Endothelial cell of umbilical vein (primary cell): ENCODE results near the gene TLR1. TPM values are rescaled to one million over a fixed set of nuclear protein-coding genes. Genes with fewer than 3 reads are reported as not detected.

Source experiments
- BruUV-seq: library from RNA; stranded (reverse); fragments of 400-500 nt; replicated peaks from 2 replicates; lab custom pipeline; 2021; lab: Mats Ljungman, UMichigan
- CTCF ChIA-PET: fragments of 300-600, 350-600 bp; sonication (Branson Sonifier 250); formaldehyde crosslinking; loops from one replicate; lab custom pipeline; 2021; ENCODE audit warnings: antibody characterized with exemption, inconsistent platforms; lab: Charles Lee
- POLR2A ChIA-PET: fragments of 300-600, 350-600 bp; sonication (Branson Sonifier 250); formaldehyde crosslinking; loops from one replicate; lab custom pipeline; 2021; ENCODE audit warnings: antibody characterized with exemption, inconsistent platforms; lab: Charles Lee
- DNase-seq: peaks from one replicate; pipeline ENCODE4 v3.0.0-alpha.2; 2011; ENCODE audit warnings: low read depth, low spot score
- FAIRE-seq: peaks from 2 replicates; lab custom pipeline; 2011; peaks lifted over from hg19 to GRCh38; lab: Jason Lieb, UNC
- H2AFZ ChIP-seq: 2 replicates; pipeline ENCODE4 v1.6.0; 2012; ENCODE audit warnings: low read depth, low read length, control low read depth, inconsistent platforms
- H3K27ac ChIP-seq: 2 replicates; pipeline ENCODE4 v1.5.1; 2011; ENCODE audit warnings: low read depth, mild to moderate bottlenecking, control low read depth, low read length, moderate library complexity; ENCODE audit not compliant: insufficient read depth
- H3K27me3 ChIP-seq, 2 experiments: 2 replicates each; pipeline versions ENCODE4 v1.6.0 to v1.6.1; 2011; ENCODE audit warnings: low read length in 2 of 2, mixed read lengths in 1 of 2; ENCODE audit not compliant: control insufficient read depth in 2 of 2, insufficient read depth in 2 of 2
- H3K36me3 ChIP-seq, 2 experiments: 2 replicates in 1 of 2; 3 replicates in 1 of 2; pipeline ENCODE4 v1.5.1; 2011; ENCODE audit warnings: low read length in 2 of 2, mild to moderate bottlenecking in 1 of 2, moderate library complexity in 1 of 2; ENCODE audit not compliant: control insufficient read depth in 2 of 2, insufficient read depth in 2 of 2; ENCODE audit errors: extremely low read depth in 1 of 2
- H3K4me1 ChIP-seq: 3 replicates; pipeline ENCODE4 v1.5.1; 2011; ENCODE audit warnings: mild to moderate bottlenecking, low read length; ENCODE audit not compliant: control insufficient read depth, insufficient read depth; ENCODE audit errors: extremely low read depth
- H3K4me2 ChIP-seq: 2 replicates; pipeline ENCODE4 v1.6.1; 2011; ENCODE audit warnings: low read length, control low read depth, mixed read lengths; ENCODE audit not compliant: insufficient read depth
- H3K4me3 ChIP-seq, 3 experiments: fragments of 200-600 bp in 1 of 3; sonication (generic), shearing (Covaris generic) in 1 of 3; replicated peaks in 1 of 3; 2 replicates each; pipeline ENCODE4 v1.5.1; 2011 to 2016; ENCODE audit warnings: control low read depth in 3 of 3, low read length in 3 of 3, mild to moderate bottlenecking in 2 of 3, inconsistent platforms in 1 of 3, low read depth in 1 of 3, moderate library complexity in 1 of 3; ENCODE audit not compliant: insufficient read depth in 1 of 3
- H3K79me2 ChIP-seq: 2 replicates; pipeline ENCODE4 v1.6.0; 2012; ENCODE audit warnings: low read length, inconsistent platforms; ENCODE audit not compliant: control insufficient read depth, insufficient read depth
- H3K9ac ChIP-seq: replicated peaks from 2 replicates; pipeline ENCODE3; 2011; ENCODE audit warnings: low read length, control low read depth; ENCODE audit not compliant: insufficient read depth; ENCODE audit errors: extremely low read depth
- H3K9me1 ChIP-seq: replicated peaks from 3 replicates; pipeline ENCODE4 v1.6.0; 2011; ENCODE audit warnings: mild to moderate bottlenecking, low read length; ENCODE audit not compliant: control insufficient read depth, insufficient read depth; ENCODE audit errors: extremely low read depth
- H3K9me3 ChIP-seq: replicated peaks from 2 replicates; pipeline ENCODE4 v1.5.1; 2012; ENCODE audit warnings: low read length, inconsistent platforms; ENCODE audit not compliant: control insufficient read depth, insufficient read depth
- H4K20me1 ChIP-seq: replicated peaks from 2 replicates; pipeline ENCODE3; 2011; ENCODE audit warnings: mild to moderate bottlenecking, low read length; ENCODE audit not compliant: control insufficient read depth, insufficient read depth; ENCODE audit errors: extremely low read depth
- CTCF ChIP-seq, 2 donors: IDR thresholded peaks; 1 replicate in 1 of 2; 2 replicates in 1 of 2; pipeline ENCODE4 v1.5.1; 2011; ENCODE audit warnings: low read length in 2 of 2, mild to moderate bottlenecking in 2 of 2, moderate library complexity in 2 of 2, control low read depth in 1 of 2, inconsistent platforms in 1 of 2, low read depth in 1 of 2; ENCODE audit not compliant: insufficient read depth in 1 of 2; ENCODE audit errors: extremely low read depth in 1 of 2
- EZH2 ChIP-seq: IDR thresholded peaks from 2 replicates; pipeline ENCODE4 v1.6.1; 2012; ENCODE audit warnings: borderline replicate concordance, low read depth, mild to moderate bottlenecking, moderate library complexity, low read length, inconsistent platforms; ENCODE audit not compliant: severe bottlenecking
- FOS ChIP-seq: IDR thresholded peaks from 2 replicates; pipeline ENCODE4 v1.6.1; 2011; ENCODE audit warnings: mild to moderate bottlenecking, low read length, moderate library complexity, borderline replicate concordance; ENCODE audit not compliant: insufficient read depth
- GATA2 ChIP-seq: IDR thresholded peaks from 2 replicates; pipeline ENCODE4 v1.7.0; 2011; ENCODE audit warnings: low read depth, mild to moderate bottlenecking, moderate library complexity, mixed read lengths, low read length; ENCODE audit not compliant: insufficient read length, insufficient read depth
- MAX ChIP-seq: IDR thresholded peaks from 2 replicates; pipeline ENCODE4 v1.6.1; 2011; ENCODE audit not compliant: insufficient read depth, insufficient read length
- MYC ChIP-seq: IDR thresholded peaks from one replicate; pipeline ENCODE4 v1.6.1; 2011; ENCODE audit warnings: mild to moderate bottlenecking, low read depth, low read length
- POLR2A ChIP-seq: IDR thresholded peaks from 2 replicates; pipeline ENCODE4 v1.6.1; 2012; ENCODE audit warnings: low read depth, mild to moderate bottlenecking, control low read depth, low read length
- POLR2AphosphoS5 ChIP-seq: IDR thresholded peaks from 2 replicates; pipeline ENCODE4 v1.6.1; 2012; ENCODE audit warnings: low read depth, mild to moderate bottlenecking, control low read depth, low read length, moderate library complexity; ENCODE audit not compliant: insufficient read depth
- dilution Hi-C: fragments of 300-500 bp; cut with MboI; formaldehyde crosslinking; loops from one replicate; pipeline ENCODE4 v1.15.0; 2019; ENCODE audit warnings: low sequenced_read_pairs; ENCODE audit not compliant: extremely low pct_ligation_motif_present
- intact Hi-C: fragments of 100-400 bp; cut with micrococcal nuclease; formaldehyde crosslinking; loops from one replicate; pipeline ENCODE4 v1.10.0; 2022
- polyA plus RNA-seq, 4 experiments: library from polyadenylated mRNA; depleted of rRNA in 3 of 4; stranded (reverse) in 3 of 4; unstranded in 1 of 4; fragments of >200 nt; gene quantifications; 2 replicates each; pipeline versions ENCODE4 v1.2.1 to v1.2.3, GENCODE V29; 2011 to 2012; ENCODE audit warnings: missing spikeins in 1 of 4
- total RNA-seq: library from RNA; stranded (reverse); gene quantifications from 2 replicates; pipeline ENCODE4 v1.2.3, GENCODE V29; 2021

The TLR1 gene
- total and polyA plus RNA-seq, 2 donors (not counting 3 experiments of a cell fraction or from before 2014, with no cell fraction given): 0.81 to 2.7 TPM

GRCh38 chr4:38769441-38769840 is 35.1 kb downstream of the TLR1 start:
- intact Hi-C loops (no loop called here), dilution Hi-C loops (no loop called here)
- ChIA-PET POLR2A (no interaction called here), CTCF (interaction anchor here (1.0 to 6.3 kb wide), 3 partner anchors 9 to 86 kb away, joined by 3 to 56 read pairs (median 41); partner anchors contain the start of gene TLR10)
- H2AFZ ChIP-seq: no peak overlapping the region
- TF ChIP-seq GATA2 (no peak), POLR2A (no peak), MYC (no peak), FOS (no peak), POLR2AphosphoS5 (no peak), MAX (no peak), EZH2 (no peak)
- H3K4me2 ChIP-seq: no peak overlapping the region
- no peaks in the 10 kb centered on the region for H3K79me2 ChIP-seq
- H3K9me3 ChIP-seq: no peaks in the 10 kb centered on the region
- no peak overlapping the region for H3K9ac ChIP-seq
- no peaks in the 10 kb centered on the region for H3K36me3 ChIP-seq
- H3K27ac ChIP-seq: no peak overlapping the region
- H3K27me3 ChIP-seq: peaks cover 7 to 15% of the 10 kb centered on the region in 2 experiments
- no peaks in the 10 kb centered on the region for H3K9me1 ChIP-seq
- H3K4me3 ChIP-seq: no peak overlapping the region
- no peak for DNase-seq
- no TSS peak for BruUV-seq
- FAIRE-seq: no peak
- H3K4me1 ChIP-seq: no peaks in the 10 kb centered on the region
- H4K20me1 ChIP-seq: no peaks in the 10 kb centered on the region

- Histone ChIP-seq H3K27ac (no peak overlapping the region), H4K20me1 (no peaks in the 10 kb centered on the region), H3K4me1 (no peaks in the 10 kb centered on the region), H3K9me1 (no peaks in the 10 kb centered on the region), H3K4me2 (no peak overlapping the region), H3K9ac (no peak overlapping the region), H3K4me3 (no peak overlapping the region), H2AFZ (no peak overlapping the region), H3K27me3 (peaks cover 7 to 12% of the 10 kb centered on the region in 2 experiments), H3K36me3 (no peaks in the 10 kb centered on the region), H3K9me3 (no peaks in the 10 kb centered on the region), H3K79me2 (no peaks in the 10 kb centered on the region)
- intact Hi-C loops: no loop called here
- CTCF ChIA-PET: interaction anchor here (1.0 to 6.3 kb wide), 3 partner anchors 8 to 87 kb away, joined by 3 to 56 read pairs (median 41); partner anchors contain the start of gene TLR10
- FAIRE-seq (no peak), DNase-seq (no peak)
- POLR2A ChIA-PET: no interaction called here
- dilution Hi-C loops: no loop called here
- no TSS peak for BruUV-seq
- no peak for TF ChIP-seq EZH2
- no peak for TF ChIP-seq POLR2A
- TF ChIP-seq MAX: no peak
- TF ChIP-seq GATA2: no peak
- TF ChIP-seq POLR2AphosphoS5: no peak
- TF ChIP-seq CTCF (IDR thresholded peaks at IDR 0.05; ENCODE audit: extremely low read depth in 1 of 2, insufficient read depth in 1 of 2, low read depth in 1 of 2, low read length in 2 of 2): no peak
Observed at GRCh38 chr4:38768968-38769394, 35.6 kb downstream of the TLR1 start.
